OCI-LY1 (cell line): ENCODE data around the gene RHEB.

Experiments
- CTCF ChIP-seq: fragments of 200-600 bp; sonication (generic), shearing (Covaris generic); IDR thresholded peaks from 2 replicates; pipeline ENCODE4 v1.5.1; 2017; ENCODE audit warnings: mild to moderate bottlenecking, antibody characterized with exemption, low read length, moderate library complexity, mixed read lengths
- EZH2 ChIP-seq: fragments of 200-600 bp; sonication (generic), shearing (Covaris generic); IDR thresholded peaks from 2 replicates; pipeline ENCODE4 v1.8.0; 2017; ENCODE audit warnings: borderline replicate concordance, mixed run types, mild to moderate bottlenecking, antibody characterized with exemption, low read length, moderate library complexity, mixed read lengths

- TF ChIP-seq CTCF (no peak), EZH2 (no peak)
Measured at GRCh38 chr7:151517601-151518104, 2.0 kb downstream of the RHEB start.
